GM13976 (cell line): ENCODE data around the gene ATP6V1G2.

Source experiments
- DNase-seq: peaks from one replicate; pipeline ENCODE4 v3.0.0; 2012; ENCODE audit warnings: low spot score
- CTCF ChIP-seq: IDR thresholded peaks from 2 replicates; pipeline ENCODE4 v1.5.1; 2012; ENCODE audit warnings: borderline replicate concordance, mild to moderate bottlenecking; ENCODE audit not compliant: insufficient read depth; ENCODE audit errors: extremely low read depth, missing control alignments, control extremely low read depth
- in situ Hi-C: fragments of 300-500 bp; cut with MboI; formaldehyde crosslinking; loops from one replicate; pipeline ENCODE4 v1.12.0; 2022; ENCODE audit warnings: low sequenced_read_pairs, mixed read lengths, inconsistent platforms; ENCODE audit not compliant: unreplicated experiment

The ATP6V1G2 gene

DNA sequence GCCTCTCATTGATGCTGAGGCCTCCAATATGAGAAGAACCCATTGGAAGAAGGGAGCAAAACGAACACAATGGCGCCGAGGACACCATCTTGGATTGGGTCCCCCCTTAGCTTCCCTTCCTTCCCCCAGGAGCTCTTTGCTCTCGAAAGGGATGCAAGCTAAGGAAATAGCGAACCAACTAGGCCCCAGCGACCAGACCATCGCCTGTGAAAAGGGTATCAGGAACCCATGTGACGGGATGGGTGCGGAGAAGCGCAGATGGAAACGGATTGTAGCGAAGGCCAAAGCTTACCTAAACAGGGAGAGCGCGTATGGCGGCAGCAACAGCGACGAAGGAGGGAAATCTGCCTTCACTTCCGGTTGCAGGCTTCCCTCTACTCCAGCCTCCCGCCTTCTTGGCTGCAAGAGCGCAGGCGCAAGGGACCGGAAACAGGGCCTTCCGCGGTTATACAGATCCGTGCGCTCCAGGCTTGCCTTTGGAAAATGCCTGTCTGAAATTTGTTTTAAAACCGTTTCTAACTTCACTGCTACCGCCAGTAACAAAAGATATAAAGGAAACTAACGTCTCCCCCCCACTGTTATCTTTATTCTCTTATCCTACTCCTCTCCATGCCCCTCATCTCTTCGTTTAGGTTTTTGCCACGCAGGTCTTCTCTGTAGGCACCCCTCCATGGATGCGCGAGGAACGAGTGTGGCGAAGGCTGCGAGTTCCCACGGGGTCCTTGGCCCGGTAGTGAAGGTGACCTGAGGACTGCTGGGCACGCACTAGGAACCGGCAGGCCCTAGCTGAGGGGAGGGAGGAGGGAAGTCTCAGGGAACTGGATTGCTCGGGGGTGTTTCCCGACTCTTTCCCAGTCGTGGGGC is 4.5 kb downstream of the ATP6V1G2 start, which contains the start of gene DDX39B:
Gene DDX39B, minus strand, starts transcription at position 346 of the 864 bp plus-strand sequence. CDS start 1,471 bp downstream, outside the sequence.
- peak; percentile 90 for DNase-seq
- in situ Hi-C loops = no loop called here
- TF ChIP-seq CTCF = peak; percentile 1

- DNase-seq = peak; percentile 60
- in situ Hi-C loops = no loop called here
- TF ChIP-seq CTCF = no peak
Observed at GRCh38 chr6:31541059-31541657, 5.2 kb downstream of the ATP6V1G2 start.

DNA sequence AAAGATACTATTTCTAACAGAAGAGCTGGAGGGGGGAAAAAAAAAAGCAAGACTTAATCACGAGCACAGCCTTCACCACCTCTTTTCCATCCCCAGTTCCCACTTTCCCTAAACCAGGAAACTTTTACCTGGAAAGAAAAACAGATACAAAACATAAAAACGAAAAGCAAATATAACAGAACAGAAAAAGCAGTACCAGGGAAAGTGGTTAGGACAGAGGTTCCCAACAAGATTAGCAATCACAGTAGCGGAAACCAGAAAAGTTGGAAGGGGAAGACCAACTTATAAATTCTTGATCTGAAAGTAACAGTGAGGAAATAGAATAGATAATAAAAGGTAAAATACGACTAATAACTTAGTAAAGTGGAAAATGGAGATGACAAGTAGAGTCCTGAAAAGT is 5.8 kb downstream of the ATP6V1G2 start:
- DNase-seq = no peak
- no peak for TF ChIP-seq CTCF
- in situ Hi-C loops = no loop called here

DNA sequence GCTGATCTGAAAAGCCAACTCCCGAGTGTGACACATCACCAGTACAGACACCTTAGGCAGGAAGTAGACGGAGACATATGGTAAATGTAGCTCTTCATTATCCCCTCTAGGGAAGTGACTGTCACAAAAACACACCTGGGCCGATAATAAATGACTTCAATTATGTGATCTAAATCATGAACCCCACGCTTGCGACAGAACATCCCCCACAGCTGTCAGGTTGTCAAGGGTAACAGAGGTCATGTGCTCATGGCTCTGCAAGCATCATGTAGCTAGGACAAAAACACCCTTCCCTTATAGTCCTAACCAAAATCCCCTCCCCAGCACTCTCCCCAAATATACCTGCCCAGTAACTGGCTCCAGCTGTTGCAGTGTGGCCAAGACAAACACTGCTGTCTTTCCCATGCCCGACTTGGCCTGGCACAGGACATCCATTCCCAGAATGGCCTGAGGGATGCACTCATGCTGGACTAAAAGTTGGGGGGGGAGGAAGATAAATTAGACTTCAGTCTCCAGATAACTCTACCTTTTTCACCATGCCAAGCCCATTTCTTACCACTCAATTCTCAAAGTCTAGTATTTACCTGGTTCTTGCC is 7.5 kb downstream of the ATP6V1G2 start:
- in situ Hi-C loops = no loop called here
- no peak for TF ChIP-seq CTCF
- DNase-seq = no peak

DNA sequence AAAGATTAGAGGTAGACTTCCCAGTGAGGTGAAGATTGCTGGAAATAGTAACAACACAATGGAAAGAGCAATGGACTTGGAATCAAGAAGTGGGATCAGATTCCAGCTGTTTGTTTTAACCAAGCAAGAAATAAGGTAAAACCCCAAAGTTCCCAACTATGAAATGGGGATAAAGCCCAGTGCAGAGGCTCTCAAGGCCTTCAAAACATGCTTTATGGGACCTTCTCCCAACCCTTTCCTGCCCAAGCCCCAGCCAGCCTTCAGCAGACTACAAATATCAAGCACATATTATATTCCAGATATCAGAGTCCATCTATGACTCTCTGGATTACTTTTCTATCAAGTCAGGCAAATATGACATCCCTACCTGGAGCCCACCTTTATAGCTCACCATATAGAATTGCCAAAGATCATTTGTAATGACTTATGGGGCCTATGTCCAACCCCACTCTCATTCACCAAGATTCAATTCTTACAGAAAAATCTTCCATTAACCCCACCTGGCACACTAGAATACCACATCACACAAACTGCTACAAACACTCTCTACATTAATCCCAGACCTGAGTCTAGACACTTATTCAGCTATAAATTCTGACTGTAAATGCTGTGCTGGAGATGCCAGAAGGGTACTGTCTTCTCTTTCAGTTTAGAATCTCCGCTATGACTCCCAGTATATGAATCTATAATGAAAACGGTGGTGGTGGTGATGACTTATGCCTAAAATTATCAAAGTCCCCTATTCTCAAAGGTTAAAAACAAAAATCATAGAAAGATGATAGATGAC is 10.7 kb downstream of the ATP6V1G2 start:
- in situ Hi-C loops = no loop called here
- no peak for DNase-seq
- no peak for TF ChIP-seq CTCF

GRCh38 chr6:31534521-31535040 is 11.8 kb downstream of the ATP6V1G2 start:
- in situ Hi-C loops = no loop called here
- no peak for TF ChIP-seq CTCF

More at GRCh38 chr6:31534521-31535040, 11.8 kb downstream of the ATP6V1G2 start:
- DNase-seq = no peak
